Smooth muscle cell of the brain vasculature (primary cell): Measurements from ENCODE around the gene SEPTIN5.

Experiments used
- DNase-seq: peaks from one replicate; pipeline ENCODE4 v3.0.0-alpha.2; 2012; ENCODE audit warnings: low read depth, low spot score

Gene SEPTIN5

GRCh38 chr22:19748139-19748538 lies 33.8 kb downstream of the SEPTIN5 start:
- DNase-seq, result no peak

- no peak for DNase-seq
These were observed 34.8 kb downstream of the SEPTIN5 start for GRCh38 chr22:19748991-19749664.

- DNase-seq, result no peak
These were observed 35.6 kb downstream of the SEPTIN5 start for GRCh38 chr22:19749876-19750275.

GRCh38 chr22:19750507-19751490 lies 36.5 kb downstream of the SEPTIN5 start:
- no peak for DNase-seq

GRCh38 chr22:19751497-19752245 lies 37.4 kb downstream of the SEPTIN5 start:
- no peak for DNase-seq

GRCh38 chr22:19753090-19753842 lies 39.0 kb downstream of the SEPTIN5 start:
- no peak for DNase-seq

- no peak for DNase-seq
These were observed 39.8 kb downstream of the SEPTIN5 start for GRCh38 chr22:19753996-19754700.

GRCh38 chr22:19754701-19755144 lies 40.4 kb downstream of the SEPTIN5 start:
- DNase-seq, result no peak

- no peak for DNase-seq
These were observed 40.9 kb downstream of the SEPTIN5 start for GRCh38 chr22:19755145-19755710.

- DNase-seq, result no peak
These were observed 41.5 kb downstream of the SEPTIN5 start for GRCh38 chr22:19755722-19756287.

- DNase-seq, result no peak
These were observed 42.2 kb downstream of the SEPTIN5 start for GRCh38 chr22:19756288-19757128.

GRCh38 chr22:19757140-19757984 lies 43.1 kb downstream of the SEPTIN5 start:
- no peak for DNase-seq

- DNase-seq, result no peak
These were observed 43.9 kb downstream of the SEPTIN5 start for GRCh38 chr22:19757985-19758895.

GRCh38 chr22:19758896-19759426 lies 44.7 kb downstream of the SEPTIN5 start:
- no peak for DNase-seq

- DNase-seq, result no peak
These were observed 45.2 kb downstream of the SEPTIN5 start for GRCh38 chr22:19759427-19760057.
